Measurements from ENCODE around the gene PHLPP2. TPM values are rescaled to one million over a fixed set of nuclear protein-coding genes. Genes with fewer than 3 reads are reported as not detected.
A peak's percentile ranks its signal among the peaks of the same experiment; 100 is the strongest.

The PHLPP2 gene, protein sequence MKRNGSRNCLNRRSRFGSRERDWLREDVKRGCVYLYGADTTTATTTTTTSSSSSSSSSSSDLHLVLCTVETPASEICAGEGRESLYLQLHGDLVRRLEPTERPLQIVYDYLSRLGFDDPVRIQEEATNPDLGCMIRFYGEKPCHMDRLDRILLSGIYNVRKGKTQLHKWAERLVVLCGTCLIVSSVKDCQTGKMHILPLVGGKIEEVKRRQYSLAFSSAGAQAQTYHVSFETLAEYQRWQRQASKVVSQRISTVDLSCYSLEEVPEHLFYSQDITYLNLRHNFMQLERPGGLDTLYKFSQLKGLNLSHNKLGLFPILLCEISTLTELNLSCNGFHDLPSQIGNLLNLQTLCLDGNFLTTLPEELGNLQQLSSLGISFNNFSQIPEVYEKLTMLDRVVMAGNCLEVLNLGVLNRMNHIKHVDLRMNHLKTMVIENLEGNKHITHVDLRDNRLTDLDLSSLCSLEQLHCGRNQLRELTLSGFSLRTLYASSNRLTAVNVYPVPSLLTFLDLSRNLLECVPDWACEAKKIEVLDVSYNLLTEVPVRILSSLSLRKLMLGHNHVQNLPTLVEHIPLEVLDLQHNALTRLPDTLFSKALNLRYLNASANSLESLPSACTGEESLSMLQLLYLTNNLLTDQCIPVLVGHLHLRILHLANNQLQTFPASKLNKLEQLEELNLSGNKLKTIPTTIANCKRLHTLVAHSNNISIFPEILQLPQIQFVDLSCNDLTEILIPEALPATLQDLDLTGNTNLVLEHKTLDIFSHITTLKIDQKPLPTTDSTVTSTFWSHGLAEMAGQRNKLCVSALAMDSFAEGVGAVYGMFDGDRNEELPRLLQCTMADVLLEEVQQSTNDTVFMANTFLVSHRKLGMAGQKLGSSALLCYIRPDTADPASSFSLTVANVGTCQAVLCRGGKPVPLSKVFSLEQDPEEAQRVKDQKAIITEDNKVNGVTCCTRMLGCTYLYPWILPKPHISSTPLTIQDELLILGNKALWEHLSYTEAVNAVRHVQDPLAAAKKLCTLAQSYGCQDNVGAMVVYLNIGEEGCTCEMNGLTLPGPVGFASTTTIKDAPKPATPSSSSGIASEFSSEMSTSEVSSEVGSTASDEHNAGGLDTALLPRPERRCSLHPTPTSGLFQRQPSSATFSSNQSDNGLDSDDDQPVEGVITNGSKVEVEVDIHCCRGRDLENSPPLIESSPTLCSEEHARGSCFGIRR (N-terminal part only)
- total RNA-seq, result 10 to 100 TPM in 1 of 2 experiments, 1 to 10 TPM in 1; 9.8 to 10.5 TPM
- 1 to 10 TPM; 1.3 to 2.5 TPM for polyA plus RNA-seq

- H3K27me3 ChIP-seq (ENCODE audit: insufficient read depth, low read length), result no peaks in the 10 kb centered on the region
- intact Hi-C loops (cut with micrococcal nuclease), result loop anchor here (1.0 to 10.0 kb wide), 4 partner anchors 84 to 370 kb away; partner anchors contain the start of genes AP1G1, DHODH, DHX38 and TXNL4B
- peak within 1 kb of the TSS; percentile 45 to 54 for H3K4me3 ChIP-seq (ENCODE audit: low read length in 2 of 2)
- peaks cover 14% of the 10 kb centered on the region for H3K4me1 ChIP-seq (ENCODE audit: insufficient read depth, low read length)
- H3K27me3 Mint-ChIP-seq, result peaks cover 0 to 1% of the 10 kb centered on the region in 2 donors
- no peaks in the 10 kb centered on the region for H3K9me3 ChIP-seq (ENCODE audit: control insufficient read depth in 1 of 2, low read length in 2 of 2)
- CTCF ChIA-PET (ENCODE audit: partially characterized antibody), result no interaction called here
- H3K36me3 ChIP-seq (ENCODE audit: insufficient read depth, low read length), result no peaks in the 10 kb centered on the region
- POLR2A ChIA-PET (ENCODE audit: partially characterized antibody), result interaction anchor here (2.0 kb wide), 1 partner anchor 84 kb away, joined by 10 read pairs; the partner anchor contains the start of gene AP1G1
- peak within 1 kb of the TSS; percentile 81 to 90 (median 88) for H3K4me3 Mint-ChIP-seq
- H3K36me3 Mint-ChIP-seq, result peaks cover 0 to 5% of the 10 kb centered on the region in 2 donors
- peaks cover 7 to 18% (median 12%) of the 10 kb centered on the region in 4 donors for H3K4me1 Mint-ChIP-seq
- H3K9me3 Mint-ChIP-seq, result no peaks in the 10 kb centered on the region
- H3K27ac ChIP-seq (ENCODE audit: low read depth, low read length), result peak within 1 kb of the TSS; percentile 83
- peak within 1 kb of the TSS; percentile 76 to 96 (median 89) for H3K27ac Mint-ChIP-seq
- DNase-seq, result no peak
Measured at GRCh38 chr16:71724320-71724751, at the start of gene PHLPP2. Gene PHLPP2, minus strand, starts transcription at chr16:71724701. Its CDS starts 9,906 bp downstream, at chr16:71714795.

DNA sequence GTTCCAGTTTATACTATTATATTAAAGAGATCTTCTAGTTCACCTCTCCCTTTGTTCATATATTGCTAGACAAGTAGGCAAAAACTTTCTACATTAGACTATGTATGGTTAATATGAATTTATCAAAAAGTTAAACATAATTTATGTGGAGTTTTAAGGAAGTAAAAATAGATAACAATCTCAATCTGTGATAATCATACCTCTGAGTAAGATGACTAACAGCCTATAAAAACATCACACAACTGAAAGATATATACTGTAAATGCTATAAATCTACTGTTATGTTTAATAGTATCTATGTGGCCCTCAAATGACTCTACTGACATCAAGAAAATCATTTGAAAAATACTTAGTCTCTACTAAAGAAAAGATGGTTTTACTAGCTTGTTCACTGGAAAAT is 47.1 kb upstream of the PHLPP2 start:
- ChIA-PET CTCF (ENCODE audit: partially characterized antibody) (no interaction called here), POLR2A (ENCODE audit: partially characterized antibody) (no interaction called here)
- peak overlapping the region in 1 of 7 donors; percentile 13 for H3K27ac Mint-ChIP-seq

GRCh38 chr16:71769222-71769621 is 44.7 kb upstream of the PHLPP2 start:
- Mint-ChIP-seq H3K36me3 (peaks cover 29 to 52% of the 10 kb centered on the region in 2 donors), H3K27ac (peak overlapping the region in 1 of 7 donors; percentile 35), H3K27me3 (no peaks in the 10 kb centered on the region), H3K9me3 (no peaks in the 10 kb centered on the region), H3K4me3 (no peak overlapping the region), H3K4me1 (peaks cover 6 to 16% (median 8%) of the 10 kb centered on the region in 4 donors)
- Histone ChIP-seq H3K4me1 (ENCODE audit: insufficient read depth, low read length) (no peaks in the 10 kb centered on the region), H3K27ac (ENCODE audit: low read depth, low read length) (no peak overlapping the region), H3K27me3 (ENCODE audit: insufficient read depth, low read length) (no peaks in the 10 kb centered on the region), H3K36me3 (ENCODE audit: insufficient read depth, low read length) (peaks cover 23% of the 10 kb centered on the region), H3K4me3 (ENCODE audit: low read length in 2 of 2) (no peak overlapping the region), H3K9me3 (ENCODE audit: control insufficient read depth in 1 of 2, low read length in 2 of 2) (no peaks in the 10 kb centered on the region)
- CTCF ChIA-PET (ENCODE audit: partially characterized antibody), result interaction anchor here (1.5 kb wide), 1 partner anchor 112 kb away, joined by 4 read pairs; no protein-coding TSS in a partner anchor
- POLR2A ChIA-PET (ENCODE audit: partially characterized antibody), result no interaction called here
- intact Hi-C loops (cut with micrococcal nuclease), result no loop called here
- no peak for DNase-seq

More for the DNA sequence above, 47.1 kb upstream of the PHLPP2 start:
- Histone ChIP-seq H3K27ac (ENCODE audit: low read depth, low read length) (no peak overlapping the region), H3K4me1 (ENCODE audit: insufficient read depth, low read length) (peaks cover 11% of the 10 kb centered on the region), H3K9me3 (ENCODE audit: control insufficient read depth in 1 of 2, low read length in 2 of 2) (no peaks in the 10 kb centered on the region), H3K4me3 (ENCODE audit: low read length in 2 of 2) (no peak overlapping the region), H3K36me3 (ENCODE audit: insufficient read depth, low read length) (peaks cover 22% of the 10 kb centered on the region), H3K27me3 (ENCODE audit: insufficient read depth, low read length) (no peaks in the 10 kb centered on the region)
- Mint-ChIP-seq H3K4me3 (no peak overlapping the region), H3K27me3 (no peaks in the 10 kb centered on the region), H3K36me3 (peaks cover 32 to 59% of the 10 kb centered on the region in 2 donors), H3K9me3 (no peaks in the 10 kb centered on the region), H3K4me1 (peaks cover 10 to 21% (median 16%) of the 10 kb centered on the region in 4 donors)
- DNase-seq, result no peak
- intact Hi-C loops (cut with micrococcal nuclease), result no loop called here

- Histone ChIP-seq H3K27me3 (ENCODE audit: insufficient read depth, low read length) (no peaks in the 10 kb centered on the region), H3K36me3 (ENCODE audit: insufficient read depth, low read length) (peaks cover 29% of the 10 kb centered on the region), H3K27ac (ENCODE audit: low read depth, low read length) (no peak overlapping the region), H3K4me3 (ENCODE audit: low read length in 2 of 2) (no peak overlapping the region), H3K9me3 (ENCODE audit: control insufficient read depth in 1 of 2, low read length in 2 of 2) (no peaks in the 10 kb centered on the region), H3K4me1 (ENCODE audit: insufficient read depth, low read length) (no peaks in the 10 kb centered on the region)
- Mint-ChIP-seq H3K27me3 (no peaks in the 10 kb centered on the region), H3K27ac (peak overlapping the region in 6 of 7 donors; percentile 1 to 71 (median 27)), H3K4me1 (peaks cover 6 to 16% (median 8%) of the 10 kb centered on the region in 4 donors), H3K4me3 (no peak overlapping the region), H3K36me3 (peaks cover 36 to 58% of the 10 kb centered on the region in 2 donors), H3K9me3 (no peaks in the 10 kb centered on the region)
- CTCF ChIA-PET (ENCODE audit: partially characterized antibody), result interaction anchor here (1.2 kb wide), 2 partner anchors 116 to 996 kb away, joined by 3 read pairs; no protein-coding TSS in a partner anchor
- intact Hi-C loops (cut with micrococcal nuclease), result no loop called here
- POLR2A ChIA-PET (ENCODE audit: partially characterized antibody), result no interaction called here
- DNase-seq, result no peak
Measured at GRCh38 chr16:71767060-71767900, 42.8 kb upstream of the PHLPP2 start.

DNA sequence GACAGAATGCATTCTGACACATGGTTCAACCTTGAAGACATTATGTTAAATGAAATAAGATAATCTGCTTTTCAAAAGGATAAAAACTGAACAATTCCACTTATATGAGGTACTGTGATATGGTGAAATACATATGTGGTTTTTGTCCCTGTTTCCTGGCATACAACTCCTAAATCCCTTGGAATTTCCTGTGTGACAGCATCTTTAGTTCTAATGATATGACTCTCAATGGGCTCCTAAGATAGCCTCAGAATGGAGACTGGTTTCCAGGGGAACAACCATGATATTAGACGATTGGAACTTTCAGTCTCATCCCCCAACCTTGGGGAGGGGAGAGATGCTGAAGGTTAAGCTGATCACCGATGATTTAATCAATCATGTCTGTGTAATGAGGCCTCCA is 37.7 kb upstream of the PHLPP2 start:
- peaks cover 32 to 62% of the 10 kb centered on the region in 2 donors for H3K36me3 Mint-ChIP-seq
- Histone ChIP-seq H3K4me3 (ENCODE audit: low read length in 2 of 2) (no peak overlapping the region), H3K9me3 (ENCODE audit: control insufficient read depth in 1 of 2, low read length in 2 of 2) (no peaks in the 10 kb centered on the region), H3K27ac (ENCODE audit: low read depth, low read length) (no peak overlapping the region), H3K27me3 (ENCODE audit: insufficient read depth, low read length) (no peaks in the 10 kb centered on the region), H3K36me3 (ENCODE audit: insufficient read depth, low read length) (peaks cover 36% of the 10 kb centered on the region), H3K4me1 (ENCODE audit: insufficient read depth, low read length) (no peaks in the 10 kb centered on the region)
- H3K27ac Mint-ChIP-seq, result peak overlapping the region in 1 of 7 donors; percentile 76
- DNase-seq, result no peak
- no peaks in the 10 kb centered on the region for H3K27me3 Mint-ChIP-seq
- intact Hi-C loops (cut with micrococcal nuclease), result no loop called here
- H3K4me3 Mint-ChIP-seq, result no peak overlapping the region
- H3K4me1 Mint-ChIP-seq, result peaks cover 0 to 10% (median 5%) of the 10 kb centered on the region in 4 donors
- ChIA-PET POLR2A (ENCODE audit: partially characterized antibody) (interaction anchor here (1.4 kb wide), 1 partner anchor 119 kb away, joined by 4 read pairs; no protein-coding TSS in a partner anchor), CTCF (ENCODE audit: partially characterized antibody) (interaction anchor here (1.2 to 1.5 kb wide), 2 partner anchors 120 to 199 kb away, joined by 3 to 4 read pairs; no protein-coding TSS in a partner anchor)
- H3K9me3 Mint-ChIP-seq, result no peaks in the 10 kb centered on the region

GRCh38 chr16:71761097-71761496 is 36.6 kb upstream of the PHLPP2 start:
- Histone ChIP-seq H3K36me3 (ENCODE audit: insufficient read depth, low read length) (peaks cover 40% of the 10 kb centered on the region), H3K4me1 (ENCODE audit: insufficient read depth, low read length) (no peaks in the 10 kb centered on the region), H3K4me3 (ENCODE audit: low read length in 2 of 2) (no peak overlapping the region), H3K27ac (ENCODE audit: low read depth, low read length) (no peak overlapping the region), H3K27me3 (ENCODE audit: insufficient read depth, low read length) (no peaks in the 10 kb centered on the region), H3K9me3 (ENCODE audit: control insufficient read depth in 1 of 2, low read length in 2 of 2) (no peaks in the 10 kb centered on the region)
- no peaks in the 10 kb centered on the region for H3K27me3 Mint-ChIP-seq
- no peak overlapping the region for H3K27ac Mint-ChIP-seq
- POLR2A ChIA-PET (ENCODE audit: partially characterized antibody), result interaction anchor here (1.4 kb wide), 1 partner anchor 120 kb away, joined by 4 read pairs; no protein-coding TSS in a partner anchor
- H3K36me3 Mint-ChIP-seq, result peaks cover 41 to 69% of the 10 kb centered on the region in 2 donors
- CTCF ChIA-PET (ENCODE audit: partially characterized antibody), result interaction anchor here (1.1 kb wide), 1 partner anchor 121 kb away, joined by 3 read pairs; no protein-coding TSS in a partner anchor
- no peak for DNase-seq
- intact Hi-C loops (cut with micrococcal nuclease), result no loop called here
- H3K4me1 Mint-ChIP-seq, result peaks cover 0 to under 1% (median 0%) of the 10 kb centered on the region in 4 donors
- no peak overlapping the region for H3K4me3 Mint-ChIP-seq
- H3K9me3 Mint-ChIP-seq, result no peaks in the 10 kb centered on the region
